Measurements from ENCODE around the gene MIEF1.

MIEF1 gene

DNA sequence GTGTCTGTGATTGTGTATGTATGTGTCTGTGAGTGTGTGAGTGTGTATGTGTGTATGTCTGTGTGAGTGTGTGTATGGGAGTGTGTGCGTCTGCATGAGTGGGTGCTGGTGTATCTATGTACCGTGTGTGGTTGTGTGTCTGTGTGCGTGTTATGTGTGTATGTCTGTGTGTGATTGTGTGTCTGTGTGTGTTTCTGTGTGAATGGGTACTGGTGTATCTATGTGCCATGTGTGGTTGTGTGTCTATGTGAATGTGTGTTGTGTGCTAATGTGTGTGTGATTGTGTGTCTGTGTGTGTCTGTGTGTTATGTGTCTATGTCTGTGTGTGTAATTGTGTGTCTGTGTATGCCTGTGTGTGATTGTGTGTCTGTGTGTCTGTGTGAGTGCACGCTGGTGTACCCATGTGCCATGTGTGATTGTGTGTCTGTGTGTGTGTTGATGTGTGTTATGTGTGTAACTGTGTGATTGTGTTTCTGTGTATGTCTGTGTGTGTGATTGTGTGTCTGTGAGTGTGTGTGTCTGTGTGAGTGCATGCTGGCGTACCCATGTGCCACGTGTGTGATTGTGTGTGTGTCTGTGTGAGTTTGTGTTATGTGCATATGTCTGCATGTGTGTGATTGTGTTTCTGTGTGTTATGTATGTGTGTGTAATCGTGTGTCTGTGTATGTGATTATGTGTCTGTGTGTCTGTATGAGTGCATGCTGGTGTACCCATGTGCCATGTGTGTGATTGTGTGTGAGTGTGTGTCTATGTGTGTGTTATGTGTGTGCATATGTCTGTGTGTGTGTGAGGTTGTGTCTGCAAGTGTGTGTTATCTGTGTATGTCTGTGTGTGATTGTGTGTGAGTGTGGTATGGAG lies 61.7 kb downstream of the MIEF1 start:
- DNase-seq = no peak

DNA sequence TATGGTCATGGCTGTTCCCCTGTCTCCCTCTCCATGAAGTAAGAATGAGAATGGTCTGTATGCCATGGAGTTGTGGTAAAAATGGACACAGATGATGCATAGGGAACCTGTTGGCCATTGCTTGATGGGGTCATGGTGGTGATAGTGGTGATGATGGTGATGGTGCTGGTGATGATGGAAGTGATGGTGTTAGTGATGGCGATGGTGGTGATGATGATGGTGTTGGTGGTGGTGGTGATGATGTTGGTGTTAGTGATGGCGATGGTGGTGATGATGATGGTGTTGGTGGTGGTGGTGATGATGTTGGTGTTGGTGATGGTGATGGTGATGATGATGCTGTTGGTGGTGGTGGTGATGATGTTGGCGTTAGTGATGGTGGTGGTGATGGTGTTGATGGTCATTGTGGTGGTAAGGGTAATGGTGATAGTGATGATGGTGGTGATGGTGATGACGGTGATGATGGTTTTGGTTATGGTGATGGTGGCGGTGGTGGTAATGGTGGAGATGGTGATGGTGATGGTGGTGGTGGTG lies 63.4 kb downstream of the MIEF1 start:
- DNase-seq = no peak

DNA sequence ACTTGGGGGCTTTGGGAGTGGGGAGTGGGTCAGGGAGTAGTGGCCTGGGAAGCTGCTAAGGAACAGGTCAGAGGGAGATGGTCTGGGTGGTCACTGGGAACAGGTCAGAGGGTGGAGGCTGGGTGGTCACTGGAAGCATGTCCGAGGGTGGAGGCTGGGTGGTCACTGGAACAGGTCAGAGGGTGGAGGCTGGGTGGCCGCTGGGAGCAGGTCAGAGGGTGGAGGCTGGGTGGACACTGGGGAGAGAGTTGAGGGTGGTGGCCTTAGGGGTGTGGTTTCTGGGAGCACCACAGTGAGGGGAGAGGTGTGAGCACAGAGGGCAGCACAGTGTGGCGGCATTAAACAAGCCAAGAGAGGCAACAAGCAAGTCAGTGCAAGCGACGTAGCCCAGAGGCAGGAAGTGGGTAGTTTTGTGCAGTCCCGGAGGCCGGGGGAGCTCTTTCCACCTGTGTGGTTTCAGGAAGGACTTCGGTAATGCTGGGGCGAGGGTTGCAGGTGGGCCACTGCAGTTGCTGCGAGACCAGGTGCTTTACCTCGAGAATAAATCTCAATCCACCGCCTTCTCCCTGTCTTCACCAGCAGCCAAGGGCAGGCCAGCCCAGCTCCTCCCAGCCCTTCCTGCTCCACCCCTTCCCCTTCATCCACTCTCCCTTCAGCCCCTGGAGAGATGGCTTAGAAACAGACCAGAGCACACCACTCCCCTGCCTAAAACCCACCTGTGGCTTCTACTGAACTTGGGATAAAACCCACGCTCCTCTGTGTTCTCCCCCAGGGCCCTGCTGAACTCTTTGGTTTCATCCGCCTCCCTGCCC lies 65.3 kb downstream of the MIEF1 start:
- no peak for DNase-seq
